A673 (cell line): ENCODE measurements around the gene OR52E6. TPM values are rescaled to one million over a fixed set of nuclear protein-coding genes. Genes with fewer than 3 reads are reported as not detected.

Experiments
- BruUV-seq: library from RNA; stranded (reverse); fragments of 400-500 nt; replicated peaks from 2 replicates; lab custom pipeline; 2021; lab: Mats Ljungman, UMichigan
- CTCF ChIA-PET: fragments of 300-600 bp; sonication (Branson Sonifier 250); formaldehyde crosslinking; loops from one replicate; lab custom pipeline; 2022; ENCODE audit warnings: antibody characterized with exemption; lab: Charles Lee
- POLR2A ChIA-PET: fragments of 300-600 bp; sonication (Branson Sonifier 250); formaldehyde crosslinking; loops from one replicate; lab custom pipeline; 2022; ENCODE audit warnings: antibody characterized with exemption; ENCODE audit not compliant: low non-redundant PET; lab: Charles Lee
- DNase-seq: peaks from one replicate; pipeline ENCODE4 v3.0.0-alpha.2; 2015; ENCODE audit warnings: low spot score
- H3K27ac ChIP-seq: fragments of 200-600 bp; sonication (generic); 2 replicates; pipeline ENCODE4 v1.5.1; 2016; ENCODE audit warnings: mixed run types, low read depth, mild to moderate bottlenecking, mixed read lengths, antibody characterized with exemption, low read length; ENCODE audit not compliant: poor library complexity, severe bottlenecking
- H3K27me3 ChIP-seq: fragments of 200-600 bp; sonication (generic); replicated peaks from 2 replicates; pipeline ENCODE4 v1.6.1; 2017; ENCODE audit warnings: mixed run types, low read depth, mild to moderate bottlenecking, mixed read lengths, antibody characterized with exemption, low read length; ENCODE audit not compliant: insufficient read depth, poor library complexity
- H3K36me3 ChIP-seq: fragments of 200-600 bp; sonication (generic); 2 replicates; pipeline ENCODE4 v1.6.1; 2016; ENCODE audit warnings: mixed run types, mild to moderate bottlenecking, mixed read lengths, antibody characterized with exemption, low read length; ENCODE audit not compliant: insufficient read depth, poor library complexity, severe bottlenecking
- H3K4me1 ChIP-seq: fragments of 200-600 bp; sonication (generic); 2 replicates; pipeline ENCODE4 v1.6.1; 2017; ENCODE audit warnings: mixed run types, mild to moderate bottlenecking, mixed read lengths, antibody characterized with exemption, low read length; ENCODE audit not compliant: insufficient read depth, poor library complexity, severe bottlenecking
- H3K4me3 ChIP-seq: fragments of 200-600 bp; sonication (generic); 2 replicates; pipeline ENCODE4 v1.5.1; 2016; ENCODE audit warnings: low read depth, mixed run types, mild to moderate bottlenecking, mixed read lengths, low read length; ENCODE audit not compliant: poor library complexity, severe bottlenecking
- H3K9me3 ChIP-seq: fragments of 200-600 bp; sonication (generic); 2 replicates; pipeline ENCODE4 v1.6.1; 2016; ENCODE audit warnings: mixed run types, low read depth, mild to moderate bottlenecking, mixed read lengths, antibody characterized with exemption, low read length; ENCODE audit not compliant: poor library complexity, severe bottlenecking
- CTCF ChIP-seq: fragments of 300-800, 200-600 bp; sonication (generic); conservative IDR thresholded peaks from 2 replicates; pipeline ENCODE4 v1.5.1; 2017; ENCODE audit warnings: low read depth, mild to moderate bottlenecking, antibody characterized with exemption, low read length, moderate library complexity, mixed read lengths
- EZH2 ChIP-seq: fragments of 200-600 bp; sonication (generic); IDR thresholded peaks from 2 replicates; pipeline ENCODE4 v1.6.1; 2017; ENCODE audit warnings: borderline replicate concordance, low read depth, mild to moderate bottlenecking, mixed read lengths, antibody characterized with exemption, low read length; ENCODE audit not compliant: poor library complexity, severe bottlenecking
- intact Hi-C: fragments of 100-400 bp; cut with micrococcal nuclease; formaldehyde crosslinking; loops from one replicate; pipeline ENCODE4 v1.10.0; 2022; ENCODE audit not compliant: unreplicated experiment
- total RNA-seq: library from RNA; stranded (reverse); gene quantifications from 2 replicates; pipeline ENCODE4 v1.2.3, GENCODE V29; 2021

The OR52E6 gene
- total RNA-seq, 1 experiment from 2014 or later: not detected

DNA sequence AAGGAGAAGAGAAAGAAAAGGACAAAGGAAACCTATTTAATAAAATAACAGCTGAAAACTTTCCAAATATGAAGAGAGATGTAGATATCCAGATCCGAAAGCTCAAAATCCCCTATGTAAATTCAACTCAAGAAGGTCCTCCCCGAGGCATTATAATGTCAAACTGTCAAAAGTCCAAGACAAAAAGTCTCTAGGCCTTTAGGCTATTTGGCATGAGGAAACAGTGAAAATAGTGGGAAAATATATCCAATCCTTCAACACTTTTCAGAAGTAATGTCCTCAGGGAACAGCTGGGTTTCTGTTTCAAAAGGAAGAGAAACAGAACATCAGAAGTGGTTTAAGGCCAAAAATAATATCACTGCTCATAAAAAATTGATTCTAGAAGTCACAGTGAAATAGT is 36.9 kb upstream of the OR52E6 start:
- POLR2A ChIA-PET: no interaction called here
- Histone ChIP-seq H3K36me3 (no peaks in the 10 kb centered on the region), H3K27me3 (no peaks in the 10 kb centered on the region), H3K9me3 (no peaks in the 10 kb centered on the region), H3K27ac (no peak overlapping the region), H3K4me3 (no peak overlapping the region), H3K4me1 (no peaks in the 10 kb centered on the region)
- no peak for DNase-seq
- intact Hi-C loops: no loop called here
- TF ChIP-seq CTCF (no peak), EZH2 (no peak)
- no TSS peak for BruUV-seq
- CTCF ChIA-PET: interaction anchor here (0.6 kb wide), 1 partner anchor 485 kb away, joined by 3 read pairs; no protein-coding TSS in a partner anchor

- ChIA-PET CTCF (no interaction called here), POLR2A (no interaction called here)
- H3K36me3 ChIP-seq: no peaks in the 10 kb centered on the region
- no peaks in the 10 kb centered on the region for H3K9me3 ChIP-seq
- H3K27ac ChIP-seq: no peak overlapping the region
- TF ChIP-seq EZH2 (no peak), CTCF (no peak)
- H3K4me3 ChIP-seq: no peak overlapping the region
- H3K4me1 ChIP-seq: no peaks in the 10 kb centered on the region
- DNase-seq: no peak
- H3K27me3 ChIP-seq: no peaks in the 10 kb centered on the region
- no TSS peak for BruUV-seq
- intact Hi-C loops: no loop called here
Observed at GRCh38 chr11:5865826-5866225, 24.1 kb upstream of the OR52E6 start.

- H3K4me1 ChIP-seq: no peaks in the 10 kb centered on the region
- TF ChIP-seq EZH2: no peak
- no peak for TF ChIP-seq CTCF
- ChIA-PET CTCF (no interaction called here), POLR2A (no interaction called here)
- H3K9me3 ChIP-seq: no peaks in the 10 kb centered on the region
- no peak within 1 kb of the TSS for H3K4me3 ChIP-seq
- H3K27me3 ChIP-seq: no peaks in the 10 kb centered on the region
- H3K27ac ChIP-seq: no peak within 1 kb of the TSS
- no peak for DNase-seq
- intact Hi-C loops: no loop called here
- no peaks in the 10 kb centered on the region for H3K36me3 ChIP-seq
- BruUV-seq: no TSS peak
Observed at GRCh38 chr11:5857590-5857989, 15.9 kb upstream of the OR52E6 start, which contains the start of gene OR52E8. TSS of gene OR52E8 (minus strand) at chr11:5857690. CDS start at chr11:5857690, 0 bp downstream.
